HG02588 (cell line): ENCODE results near the gene DBX1.
"Not testable (repeated sequence)": the region's sequence is repeated elsewhere in the genome, so short reads cannot be mapped to it uniquely, and the experiment has no call there.

Experiments
- ATAC-seq: cut with Tn5 transposase; IDR thresholded peaks from one replicate; pipeline ENCODE4 v1.9.1; 2021; ENCODE audit warnings: mild to moderate bottlenecking, moderate library complexity; ENCODE audit not compliant: unreplicated experiment

Gene DBX1

GRCh38 chr11:20160425-20161229 lies at the start of gene DBX1:
DBX1 (minus strand) TSS chr11:20160475; CDS start chr11:20160324, 151 bp downstream.
- ATAC-seq, result no peak

- no peak for ATAC-seq
These were observed 48.4 kb upstream of the DBX1 start for GRCh38 chr11:20208622-20209111.

GRCh38 chr11:20207781-20208621 lies 47.7 kb upstream of the DBX1 start:
- no peak for ATAC-seq

- no peak for ATAC-seq
These were observed 45.5 kb upstream of the DBX1 start for GRCh38 chr11:20205807-20206206.

GRCh38 chr11:20204681-20205080 lies 44.4 kb upstream of the DBX1 start:
- no peak for ATAC-seq

GRCh38 chr11:20203831-20204230 lies 43.6 kb upstream of the DBX1 start:
- no peak for ATAC-seq

GRCh38 chr11:20201231-20201630 lies 41.0 kb upstream of the DBX1 start:
- no peak for ATAC-seq

GRCh38 chr11:20200331-20200955 lies 40.2 kb upstream of the DBX1 start:
- not testable (repeated sequence) for ATAC-seq

GRCh38 chr11:20197881-20198280 lies 37.6 kb upstream of the DBX1 start:
- ATAC-seq, result no peak

- no peak for ATAC-seq
These were observed 34.2 kb upstream of the DBX1 start for GRCh38 chr11:20194470-20194869.

GRCh38 chr11:20193307-20193706 lies 33.0 kb upstream of the DBX1 start:
- no peak for ATAC-seq

- no peak for ATAC-seq
These were observed 32.4 kb upstream of the DBX1 start for GRCh38 chr11:20192641-20193040.

GRCh38 chr11:20192151-20192550 lies 31.9 kb upstream of the DBX1 start:
- no peak for ATAC-seq

- ATAC-seq, result no peak
These were observed 18.7 kb upstream of the DBX1 start for GRCh38 chr11:20178976-20179375.

GRCh38 chr11:20177136-20177535 lies 16.9 kb upstream of the DBX1 start:
- ATAC-seq, result no peak

- ATAC-seq, result no peak
These were observed 12.6 kb upstream of the DBX1 start for GRCh38 chr11:20172721-20173447.

- no peak for ATAC-seq
These were observed 3.7 kb upstream of the DBX1 start for GRCh38 chr11:20163783-20164481.

GRCh38 chr11:20162824-20163782 lies 2.8 kb upstream of the DBX1 start:
- ATAC-seq, result no peak
